SU-DHL-6 (cell line): ENCODE data around the gene SLCO3A1.

Experiments
- CTCF ChIP-seq: fragments of 200-600 bp; sonication (generic); IDR thresholded peaks from one replicate; pipeline ENCODE4 v1.5.1; 2017; ENCODE audit warnings: antibody characterized with exemption, mild to moderate bottlenecking, low read length, moderate library complexity; ENCODE audit not compliant: insufficient read depth, poor library complexity, severe bottlenecking
- EZH2phosphoT487 ChIP-seq: fragments of 200-600 bp; sonication (generic), shearing (Covaris generic); conservative IDR thresholded peaks from 2 replicates; pipeline ENCODE4 v1.6.1; 2018; ENCODE audit warnings: mild to moderate bottlenecking, antibody characterized with exemption, low read length, moderate library complexity, mixed read lengths

GRCh38 chr15:91953432-91953831, 99.9 kb downstream of the SLCO3A1 start:
- no peak for TF ChIP-seq CTCF
- no peak for TF ChIP-seq EZH2phosphoT487
